ENCODE measurements around the gene FMN1. TPM values are rescaled to one million over a fixed set of nuclear protein-coding genes. Genes with fewer than 3 reads are reported as not detected.

The FMN1 gene
- total RNA-seq, 1 donor from 2014 or later = 4.0 TPM

- Mint-ChIP-seq H3K9me3 (ENCODE audit: low read depth) (no peaks in the 10 kb centered on the region), H3K4me1 (ENCODE audit: low read depth) (peaks cover 64% of the 10 kb centered on the region), H3K27ac (ENCODE audit: unreplicated experiment) (peak overlapping the region; percentile 89), H3K4me3 (ENCODE audit: unreplicated experiment) (peak overlapping the region; percentile 39), H3K27me3 (ENCODE audit: low read depth) (no peaks in the 10 kb centered on the region), H3K36me3 (ENCODE audit: low read depth) (no peaks in the 10 kb centered on the region)
- TF ChIP-seq CTCF (IDR thresholded peaks at IDR 0.05) = no peak
- DNase-seq (ENCODE audit: low spot score) = no peak
These were observed 127.1 kb downstream of the FMN1 start for GRCh38 chr15:33067456-33067855.

GRCh38 chr15:33066584-33066983 is 127.9 kb downstream of the FMN1 start:
- Mint-ChIP-seq H3K4me3 (ENCODE audit: unreplicated experiment) (no peak overlapping the region), H3K9me3 (ENCODE audit: low read depth) (no peaks in the 10 kb centered on the region), H3K27ac (ENCODE audit: unreplicated experiment) (peak overlapping the region; percentile 89), H3K4me1 (ENCODE audit: low read depth) (peaks cover 64% of the 10 kb centered on the region), H3K27me3 (ENCODE audit: low read depth) (no peaks in the 10 kb centered on the region), H3K36me3 (ENCODE audit: low read depth) (no peaks in the 10 kb centered on the region)
- TF ChIP-seq CTCF (IDR thresholded peaks at IDR 0.05) = no peak
- DNase-seq (ENCODE audit: low spot score) = no peak

DNA sequence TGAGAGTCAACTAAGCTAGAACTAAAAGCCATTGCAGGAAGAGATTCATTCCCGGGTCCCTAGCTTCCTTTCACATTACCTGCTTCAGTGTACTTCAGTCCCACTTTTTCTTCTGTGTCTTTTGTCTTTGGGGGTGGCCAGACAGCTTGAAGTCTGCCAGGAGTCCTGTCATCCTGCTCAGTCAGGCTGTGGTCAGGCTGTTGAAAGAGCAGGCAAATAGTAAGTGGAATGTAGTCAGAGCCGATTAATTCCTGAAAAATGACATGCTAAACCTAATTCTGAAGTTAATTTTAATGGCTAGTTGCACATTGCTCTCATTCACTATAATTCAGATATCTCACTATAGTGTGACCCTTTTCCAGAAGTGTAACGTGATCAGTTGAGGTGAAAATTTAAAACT is 129.6 kb downstream of the FMN1 start:
- Mint-ChIP-seq H3K4me3 (ENCODE audit: unreplicated experiment) (peak overlapping the region; percentile 65), H3K27ac (ENCODE audit: unreplicated experiment) (peak overlapping the region; percentile 96), H3K27me3 (ENCODE audit: low read depth) (no peaks in the 10 kb centered on the region), H3K4me1 (ENCODE audit: low read depth) (peaks cover 66% of the 10 kb centered on the region), H3K9me3 (ENCODE audit: low read depth) (no peaks in the 10 kb centered on the region), H3K36me3 (ENCODE audit: low read depth) (no peaks in the 10 kb centered on the region)
- TF ChIP-seq CTCF (IDR thresholded peaks at IDR 0.05) = no peak
- DNase-seq (ENCODE audit: low spot score) = no peak

GRCh38 chr15:33059184-33059583 is 135.3 kb downstream of the FMN1 start:
- Mint-ChIP-seq H3K4me1 (ENCODE audit: low read depth) (peaks cover 30% of the 10 kb centered on the region), H3K27ac (ENCODE audit: unreplicated experiment) (no peak overlapping the region), H3K9me3 (ENCODE audit: low read depth) (no peaks in the 10 kb centered on the region), H3K36me3 (ENCODE audit: low read depth) (no peaks in the 10 kb centered on the region), H3K27me3 (ENCODE audit: low read depth) (no peaks in the 10 kb centered on the region), H3K4me3 (ENCODE audit: unreplicated experiment) (no peak overlapping the region)
- no peak for DNase-seq (ENCODE audit: low spot score)
- TF ChIP-seq CTCF (IDR thresholded peaks at IDR 0.05) = no peak

DNA sequence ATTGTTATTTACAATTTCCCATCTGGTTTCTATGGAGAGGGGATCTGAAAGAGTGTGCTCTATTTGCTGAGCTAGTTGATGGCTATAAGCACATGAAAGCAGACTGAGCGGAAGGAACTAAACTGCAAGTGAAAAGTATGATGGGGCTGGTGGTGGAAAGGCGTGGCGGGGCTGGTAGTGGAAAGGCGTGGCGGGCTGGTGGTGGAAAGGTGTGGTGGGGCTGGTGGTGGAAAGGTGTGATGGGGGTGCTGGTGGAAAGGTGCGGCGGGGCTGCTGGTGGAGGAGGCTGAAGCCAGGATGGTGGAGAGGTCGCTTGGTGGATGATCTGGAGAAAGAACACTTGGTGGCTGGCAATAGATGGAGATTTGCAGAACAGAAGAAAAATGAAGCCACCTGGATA is 136.7 kb downstream of the FMN1 start:
- no peak for TF ChIP-seq CTCF (IDR thresholded peaks at IDR 0.05)
- H3K9me3 Mint-ChIP-seq (ENCODE audit: low read depth) = no peaks in the 10 kb centered on the region
- peak; percentile 82 for DNase-seq (ENCODE audit: low spot score)
- peaks cover 17% of the 10 kb centered on the region for H3K4me1 Mint-ChIP-seq (ENCODE audit: low read depth)
- H3K36me3 Mint-ChIP-seq (ENCODE audit: low read depth) = no peaks in the 10 kb centered on the region
- no peak overlapping the region for H3K4me3 Mint-ChIP-seq (ENCODE audit: unreplicated experiment)
- no peaks in the 10 kb centered on the region for H3K27me3 Mint-ChIP-seq (ENCODE audit: low read depth)
- no peak overlapping the region for H3K27ac Mint-ChIP-seq (ENCODE audit: unreplicated experiment)

Data from chondrocyte (in vitro differentiated cells).